Stomach (tissue), 9 donors: ENCODE results near the gene GNAO1. TPM values are rescaled to one million over a fixed set of nuclear protein-coding genes. Genes with fewer than 3 reads are reported as not detected.

Experiments
- DNase-seq, 2 donors: peaks; one replicate each; pipeline versions ENCODE4 v3.0.0 to v3.0.0-alpha.2; 2013 to 2019
- H3K27ac ChIP-seq, 5 donors: fragments of 200-600 bp in 4 of 5; sonication (generic) in 4 of 5; one replicate each; pipeline ENCODE4 v1.5.1; 2013 to 2019; ENCODE audit warnings: mild to moderate bottlenecking in 1 of 5, moderate library complexity in 1 of 5
- H3K27me3 ChIP-seq, 3 donors: fragments of 200-600 bp; sonication (generic); one replicate each; pipeline ENCODE4 v1.5.1; 2017 to 2019; ENCODE audit warnings: mixed run types in 1 of 3
- H3K36me3 ChIP-seq, 4 donors: fragments of 200-600 bp; sonication (generic); 1 replicate in 3 of 4; 2 replicates in 1 of 4; pipeline ENCODE4 v1.5.1; 2016 to 2019
- H3K4me1 ChIP-seq, 4 donors: fragments of 200-600 bp; sonication (generic); one replicate each; pipeline ENCODE4 v1.5.1; 2016 to 2019
- H3K4me3 ChIP-seq, 4 donors: fragments of 200-600 bp; sonication (generic) in 3 of 4; one replicate each; pipeline ENCODE4 v1.5.1; 2016 to 2019; ENCODE audit warnings: mild to moderate bottlenecking in 1 of 4
- H3K9me3 ChIP-seq, 4 donors: fragments of 200-600 bp; sonication (generic); one replicate each; pipeline ENCODE4 v1.5.1; 2016 to 2019
- EP300 ChIP-seq: sonication (generic); formaldehyde crosslinking; IDR thresholded peaks from one replicate; pipeline ENCODE4 v1.6.1; 2017; ENCODE audit warnings: antibody characterized with exemption
- POLR2A ChIP-seq, 4 donors: fragments of 450-650 bp; IDR thresholded peaks; one replicate each; pipeline ENCODE4 v1.6.1; 2016; ENCODE audit warnings: antibody characterized with exemption in 4 of 4, control low read depth in 2 of 4, mild to moderate bottlenecking in 1 of 4, moderate library complexity in 1 of 4
- POLR2AphosphoS5 ChIP-seq, 3 donors: sonication (generic); formaldehyde crosslinking; IDR thresholded peaks; one replicate each; pipeline ENCODE4 v1.6.1; 2016; ENCODE audit warnings: antibody characterized with exemption in 3 of 3
- WGBS, 5 donors: extraction: QIAGEN DNeasy Blood & Tissue Kit in 3 of 5; methylation state at CpG; one replicate each; pipeline versions ENCODE4 v1.1.5 to v1.1.7; 2013 to 2018; 5-methylcytosine and 5-hydroxymethylcytosine counted together
- intact Hi-C: fragments of 100-400 bp; cut with DNase I; formaldehyde crosslinking; loops from one replicate; pipeline ENCODE4 v1.15.1; 2023; ENCODE audit warnings: low total_unique reads
- polyA plus RNA-seq, 3 donors: library from polyadenylated mRNA; stranded (reverse); fragments of 200-250 nt; gene quantifications; one replicate each; pipeline ENCODE4 v1.2.3, GENCODE V29; 2013
- total RNA-seq, 5 donors: library from RNA; depleted of rRNA; stranded (reverse); fragments of >200 nt; gene quantifications; one replicate each; pipeline versions ENCODE4 v1.1.0 to v1.2.3, GENCODE V29; 2014 to 2016
- TF ChIP-seq, protein P1 (sequence below), 7 experiments: fragments of 450-650 bp in 4 of 7; fragments of 200-600 bp in 3 of 7; sonication (generic) in 3 of 7; IDR thresholded peaks; one replicate each; pipeline ENCODE4 v1.5.1; 2016 to 2019; ENCODE audit warnings: antibody characterized with exemption in 7 of 7, control low read depth in 2 of 7, mild to moderate bottlenecking in 1 of 7
- donor health status: healthy with polysubstance abuse.
- donor health status: Bipolar disorder and iron deficiency.
- donor health status: healthy.

GNAO1 gene
- total and polyA plus RNA-seq, 8 donors: 2.3 to 42.0 (median 4.7) TPM

DNA sequence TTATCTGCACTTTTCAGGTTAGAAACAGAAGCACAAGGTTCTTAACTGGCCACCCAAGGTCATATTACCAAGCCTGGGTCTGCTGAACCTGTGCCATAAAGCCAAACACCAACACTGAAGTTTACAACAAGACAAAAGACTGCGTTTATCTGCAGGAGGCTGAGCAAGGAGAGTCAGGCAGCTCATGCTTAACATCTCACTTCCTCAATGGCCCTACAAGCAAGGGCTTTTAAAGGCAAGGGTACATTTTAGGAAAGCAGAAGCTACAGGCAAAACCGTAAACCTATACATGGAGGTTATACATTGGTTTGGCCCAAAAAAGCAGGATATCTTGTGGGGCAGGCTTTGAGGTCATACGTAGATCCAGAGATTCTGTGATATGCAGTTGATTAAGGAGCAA lies 91.2 kb downstream of the GNAO1 start:
- TF ChIP-seq POLR2AphosphoS5 (IDR thresholded peaks at IDR 0.05): no peak
- TF ChIP-seq POLR2A (IDR thresholded peaks at IDR 0.05): no peak
- TF ChIP-seq EP300: no peak
- TF ChIP-seq, protein P1, sequence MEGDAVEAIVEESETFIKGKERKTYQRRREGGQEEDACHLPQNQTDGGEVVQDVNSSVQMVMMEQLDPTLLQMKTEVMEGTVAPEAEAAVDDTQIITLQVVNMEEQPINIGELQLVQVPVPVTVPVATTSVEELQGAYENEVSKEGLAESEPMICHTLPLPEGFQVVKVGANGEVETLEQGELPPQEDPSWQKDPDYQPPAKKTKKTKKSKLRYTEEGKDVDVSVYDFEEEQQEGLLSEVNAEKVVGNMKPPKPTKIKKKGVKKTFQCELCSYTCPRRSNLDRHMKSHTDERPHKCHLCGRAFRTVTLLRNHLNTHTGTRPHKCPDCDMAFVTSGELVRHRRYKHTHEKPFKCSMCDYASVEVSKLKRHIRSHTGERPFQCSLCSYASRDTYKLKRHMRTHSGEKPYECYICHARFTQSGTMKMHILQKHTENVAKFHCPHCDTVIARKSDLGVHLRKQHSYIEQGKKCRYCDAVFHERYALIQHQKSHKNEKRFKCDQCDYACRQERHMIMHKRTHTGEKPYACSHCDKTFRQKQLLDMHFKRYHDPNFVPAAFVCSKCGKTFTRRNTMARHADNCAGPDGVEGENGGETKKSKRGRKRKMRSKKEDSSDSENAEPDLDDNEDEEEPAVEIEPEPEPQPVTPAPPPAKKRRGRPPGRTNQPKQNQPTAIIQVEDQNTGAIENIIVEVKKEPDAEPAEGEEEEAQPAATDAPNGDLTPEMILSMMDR (IDR thresholded peaks at IDR 0.05): no peak
- Histone ChIP-seq H3K4me3 (no peak overlapping the region), H3K36me3 (peaks cover 0 to 3% (median 0%) of the 10 kb centered on the region in 4 donors), H3K27ac (no peak overlapping the region), H3K27me3 (no peaks in the 10 kb centered on the region), H3K4me1 (peaks cover 0 to 1% (median under 1%) of the 10 kb centered on the region in 4 donors), H3K9me3 (no peaks in the 10 kb centered on the region)
- no peak for DNase-seq
- 67 to 77% (median 75%) methylated on average over 3 of the region's 3 CpGs for WGBS, 5 donors
- intact Hi-C loops: no loop called here

DNA sequence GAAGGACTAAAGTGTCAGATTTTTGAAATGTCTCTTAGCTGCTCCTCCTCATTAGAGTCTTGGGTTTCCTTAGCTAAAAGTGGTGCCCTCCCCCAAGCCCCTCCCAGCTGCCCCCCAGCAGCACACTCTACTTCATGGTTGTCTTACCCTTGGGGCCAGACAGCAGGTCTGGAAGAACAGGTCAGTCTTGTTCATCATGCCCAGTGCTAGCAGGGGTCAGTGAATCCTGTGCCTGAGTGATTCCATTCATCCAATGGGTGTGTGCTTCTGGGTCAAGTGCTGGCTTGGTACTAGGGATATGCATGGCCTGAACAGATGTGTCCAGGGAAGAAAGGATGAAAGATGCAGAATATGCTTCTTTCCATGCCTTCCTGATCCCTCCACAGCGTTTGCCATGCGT lies 93.2 kb downstream of the GNAO1 start:
- 78 to 90% (median 84%) methylated on average over 2 of the region's 2 CpGs for WGBS, 5 donors
- Histone ChIP-seq H3K27ac (no peak overlapping the region), H3K4me3 (no peak overlapping the region), H3K4me1 (peaks cover 0 to 8% (median 0%) of the 10 kb centered on the region in 4 donors), H3K36me3 (peaks cover 0 to 2% (median 0%) of the 10 kb centered on the region in 4 donors), H3K9me3 (no peaks in the 10 kb centered on the region), H3K27me3 (no peaks in the 10 kb centered on the region)
- TF ChIP-seq, protein P1 (IDR thresholded peaks at IDR 0.05): no peak
- TF ChIP-seq POLR2AphosphoS5 (IDR thresholded peaks at IDR 0.05) (no peak), POLR2A (IDR thresholded peaks at IDR 0.05) (no peak), EP300 (no peak)
- intact Hi-C loops: no loop called here
- DNase-seq: no peak

DNA sequence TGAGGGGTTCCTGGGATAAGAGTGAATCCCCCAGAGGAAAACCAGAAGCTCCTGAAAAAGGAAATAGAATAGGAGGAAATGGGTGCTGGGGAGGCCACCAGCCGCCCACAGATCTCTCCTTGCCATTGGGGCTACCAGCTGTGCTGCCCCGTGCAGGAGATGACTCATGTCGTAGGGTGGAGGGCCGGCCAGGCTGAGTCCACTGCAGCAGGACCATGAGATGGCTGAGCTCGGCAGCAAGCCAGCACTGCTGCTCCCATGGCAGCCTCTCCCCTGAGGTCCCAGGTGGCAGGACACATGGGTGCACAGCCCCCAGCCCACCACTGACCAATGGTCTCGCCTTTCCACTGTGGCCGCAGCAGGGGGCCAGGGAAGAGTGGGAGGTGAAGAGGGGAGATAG lies 95.5 kb downstream of the GNAO1 start:
- Histone ChIP-seq H3K4me1 (peaks cover 0 to 8% (median 0%) of the 10 kb centered on the region in 4 donors), H3K4me3 (no peak overlapping the region), H3K27me3 (no peaks in the 10 kb centered on the region), H3K27ac (no peak overlapping the region), H3K36me3 (no peaks in the 10 kb centered on the region), H3K9me3 (no peaks in the 10 kb centered on the region)
- intact Hi-C loops: no loop called here
- TF ChIP-seq, protein P1 (IDR thresholded peaks at IDR 0.05): no peak
- TF ChIP-seq POLR2AphosphoS5 (IDR thresholded peaks at IDR 0.05): no peak
- no peak for TF ChIP-seq POLR2A (IDR thresholded peaks at IDR 0.05)
- TF ChIP-seq EP300: no peak
- WGBS, 5 donors: 71 to 80% (median 74%) methylated on average over 5 to 7 of the region's 7 CpGs
- DNase-seq: no peak

DNA sequence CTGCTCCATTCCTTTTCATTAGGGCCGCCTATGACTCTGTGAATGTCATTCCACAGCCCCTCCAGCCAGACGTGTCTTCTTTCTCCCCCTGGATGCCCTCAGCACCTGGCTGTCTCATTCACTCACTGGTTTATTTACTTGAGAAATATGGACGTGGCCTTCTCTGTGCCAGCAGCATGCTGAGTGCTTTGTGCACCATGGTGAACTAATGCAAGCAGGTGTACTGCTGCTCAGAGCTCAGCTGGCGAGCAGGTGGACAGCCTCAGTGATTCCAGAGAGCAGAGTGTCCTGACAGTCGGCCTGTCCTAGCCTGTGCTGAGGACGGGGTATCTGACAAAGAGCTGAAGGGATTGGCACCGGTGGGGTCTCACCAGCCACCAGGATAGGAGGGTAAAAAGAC lies 96.7 kb downstream of the GNAO1 start:
- Histone ChIP-seq H3K9me3 (no peaks in the 10 kb centered on the region), H3K36me3 (no peaks in the 10 kb centered on the region), H3K27ac (no peak overlapping the region), H3K4me1 (peaks cover 0 to 8% (median 0%) of the 10 kb centered on the region in 4 donors), H3K4me3 (no peak overlapping the region), H3K27me3 (no peaks in the 10 kb centered on the region)
- WGBS, 5 donors: 66 to 79% (median 74%) methylated on average over 6 to 7 of the region's 7 CpGs
- intact Hi-C loops: no loop called here
- peak in 1 of 2 donors; percentile 43 for DNase-seq
- TF ChIP-seq EP300 (no peak), POLR2A (IDR thresholded peaks at IDR 0.05) (no peak)
- TF ChIP-seq, protein P1 (IDR thresholded peaks at IDR 0.05): no peak
